GM12801 (cell line): Measurements from ENCODE around the gene HELB.

Experiments
- CTCF ChIP-seq: IDR thresholded peaks from one replicate; pipeline ENCODE4 v1.5.1; 2011; ENCODE audit warnings: control low read depth; ENCODE audit not compliant: insufficient read length; ENCODE audit errors: extremely low read depth

HELB gene

DNA sequence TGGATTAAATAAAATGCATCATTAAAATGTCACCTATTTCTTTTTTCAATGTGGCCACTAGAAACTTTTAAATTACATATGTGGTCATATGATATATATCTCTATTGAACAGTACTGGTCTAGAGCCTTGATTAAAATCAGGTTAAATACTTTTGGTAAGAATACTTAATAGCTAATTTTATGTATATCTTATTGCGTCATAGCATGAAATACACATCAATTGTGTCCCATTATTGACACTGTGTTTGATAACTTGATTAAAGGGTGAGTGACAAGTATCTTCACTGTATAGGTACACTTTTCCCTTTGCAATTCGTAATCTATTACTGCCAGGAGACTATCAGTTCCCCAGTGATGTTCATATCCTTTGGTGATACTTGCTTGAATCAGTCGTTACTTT lies 4.4 kb upstream of the HELB start:
- TF ChIP-seq CTCF = no peak

GRCh38 chr12:66302827-66303169 lies 505 bp downstream of the HELB start:
- no peak for TF ChIP-seq CTCF

GRCh38 chr12:66304296-66304900 lies 2.1 kb downstream of the HELB start:
- no peak for TF ChIP-seq CTCF

DNA sequence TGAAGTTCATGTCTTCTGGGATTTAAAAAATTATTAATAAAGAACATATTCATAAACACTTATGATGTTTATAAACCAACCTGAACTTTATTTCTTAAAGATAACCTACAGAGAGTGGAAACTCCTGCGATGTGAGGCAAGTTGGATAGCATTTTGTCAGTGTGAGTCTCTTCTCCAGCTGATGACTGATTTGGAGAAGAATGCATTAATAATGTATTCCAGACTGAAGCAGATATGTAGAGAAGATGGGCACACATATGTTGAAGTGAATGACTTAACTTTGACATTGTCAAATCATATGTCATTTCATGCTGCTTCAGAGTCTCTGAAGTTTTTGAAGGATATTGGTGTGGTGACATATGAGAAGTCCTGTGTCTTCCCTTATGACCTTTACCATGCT lies 7.3 kb downstream of the HELB start:
- TF ChIP-seq CTCF = no peak

DNA sequence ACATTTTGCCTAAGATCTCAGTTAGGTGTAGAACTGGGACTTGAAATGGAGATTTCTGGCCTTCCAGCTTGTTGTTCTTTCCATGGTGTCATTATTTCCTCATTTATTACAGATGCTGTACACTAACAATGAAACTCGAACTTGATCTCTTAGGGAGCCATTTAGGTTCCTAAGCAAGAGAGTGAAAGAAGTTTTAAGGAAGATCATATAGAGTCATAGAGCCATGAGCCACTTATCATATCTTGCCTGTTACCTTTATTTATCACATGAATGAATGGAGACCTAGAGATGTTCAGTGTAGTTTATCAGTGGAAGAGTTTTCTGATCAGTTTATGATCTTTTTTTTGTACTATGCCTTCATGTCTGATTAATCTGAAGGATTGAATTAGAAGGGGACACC lies 9.9 kb downstream of the HELB start:
- no peak for TF ChIP-seq CTCF

- no peak for TF ChIP-seq CTCF
Measured at GRCh38 chr12:66314278-66314677, 12.0 kb downstream of the HELB start.

GRCh38 chr12:66319266-66319954 lies 17.1 kb downstream of the HELB start:
- no peak for TF ChIP-seq CTCF
